H1 (cell line): ENCODE measurements around the gene KCNJ4. TPM values are rescaled to one million over a fixed set of nuclear protein-coding genes. Genes with fewer than 3 reads are reported as not detected.
A peak's percentile ranks its signal among the peaks of the same experiment; 100 is the strongest.

ENCODE experiments used
- ASH2L ChIP-seq: fragments of 200-600, 300-600 bp; sonication (generic); IDR thresholded peaks from one replicate; pipeline ENCODE4 v1.7.1; 2017; ENCODE audit warnings: low read length
- EZH2 ChIP-seq: fragments of 200-600 bp; sonication (generic); IDR thresholded peaks from 2 replicates; pipeline ENCODE4 v1.7.1; 2012; ENCODE audit warnings: low read depth, mild to moderate bottlenecking, moderate library complexity, low read length, inconsistent platforms; ENCODE audit not compliant: severe bottlenecking
- KDM4A ChIP-seq: IDR thresholded peaks from one replicate; pipeline ENCODE4 v1.7.1; 2012; ENCODE audit warnings: low read depth, mild to moderate bottlenecking, moderate library complexity, low read length, inconsistent platforms; ENCODE audit not compliant: severe bottlenecking
- PHF8 ChIP-seq: fragments of 200-600 bp; sonication (generic); conservative IDR thresholded peaks from 2 replicates; pipeline ENCODE4 v1.7.1; 2012; ENCODE audit warnings: low read depth, mild to moderate bottlenecking, inconsistent platforms, low read length, moderate library complexity
- POLR2A ChIP-seq, 2 experiments: IDR thresholded peaks; 1 replicate in 1 of 2; 2 replicates in 1 of 2; pipeline ENCODE4 v1.6.1; 2011; ENCODE audit warnings: low read depth in 2 of 2, low read length in 2 of 2, mild to moderate bottlenecking in 2 of 2; ENCODE audit errors: control extremely low read depth in 1 of 2
- SIN3A ChIP-seq, 2 experiments: IDR thresholded peaks in 1 of 2; conservative IDR thresholded peaks in 1 of 2; 2 replicates each; pipeline ENCODE4 v1.6.1; 2011 to 2012; ENCODE audit warnings: low read length in 2 of 2, improper control_type of control experiment in 1 of 2, low read depth in 1 of 2, mild to moderate bottlenecking in 1 of 2
- SUZ12 ChIP-seq: fragments of 200-600 bp; sonication (generic); IDR thresholded peaks from 2 replicates; pipeline ENCODE4 v1.6.1; 2012; ENCODE audit warnings: mild to moderate bottlenecking, inconsistent platforms, low read length, moderate library complexity, mixed read lengths
- TCF12 ChIP-seq: IDR thresholded peaks from 2 replicates; pipeline ENCODE4 v1.6.1; 2011; ENCODE audit warnings: low read depth, mild to moderate bottlenecking, low read length
- polyA plus RNA-seq, 7 experiments: library from polyadenylated mRNA; depleted of rRNA in 3 of 7; stranded (reverse) in 5 of 7; unstranded in 2 of 7; fragments of >200 nt in 5 of 7; fragments of 200-250 nt in 2 of 7; gene quantifications; 1 replicate in 5 of 7; 2 replicates in 1 of 7; 4 replicates in 1 of 7; pipeline versions ENCODE4 v1.2.1 to v1.2.3, GENCODE V29; 2011 to 2013; ENCODE audit warnings: missing spikeins in 2 of 7, mixed read lengths in 2 of 7
- total RNA-seq: library from RNA; stranded (reverse); fragmentation: NEBNext Ultra II Directional; extraction: Animal tissue kit (Norgen Biotek cat#: 25700); gene quantifications from 2 replicates; pipeline ENCODE4 v1.2.1, GENCODE V29; 2021

The KCNJ4 gene
- total and polyA plus RNA-seq, 2 of the 8 experiments (the other 6 are each of a cell fraction or from before 2014, with no cell fraction given), result 1.4 to 2.2 TPM

- TF ChIP-seq TCF12, result no peak
- no peak for TF ChIP-seq SIN3A (conservative IDR thresholded peaks at IDR 0.05 in 1 of 2, IDR thresholded peaks at IDR 0.05 in 1 of 2; ENCODE audit: low read depth in 1 of 2, low read length in 2 of 2)
- no peak for TF ChIP-seq PHF8
- TF ChIP-seq POLR2A (IDR thresholded peaks at IDR 0.05; ENCODE audit: control extremely low read depth in 1 of 2, low read depth in 2 of 2, low read length in 2 of 2), result no peak
- TF ChIP-seq ASH2L, result no peak
- TF ChIP-seq SUZ12, result 0 out of 2 replicates have a peak, but pooled peaks have one; percentile 21
- no peak for TF ChIP-seq EZH2
- TF ChIP-seq KDM4A, result peak; percentile 70
- TF ChIP-seq, all 59 proteins: peak for 5
Measured at GRCh38 chr22:38467904-38468442, 13.0 kb upstream of the KCNJ4 start, which contains the start of gene KDELR3 (continued).
